BE2C (cell line): ENCODE results near the gene KCNG3.

Source experiments
- DNase-seq: peaks from one replicate; pipeline ENCODE4 v3.0.0-alpha.2; 2020
- H3K27me3 ChIP-seq: fragments of 250-450 bp; sonication (Bioruptor Pico); 2 replicates; pipeline ENCODE4 v1.5.1; 2020; ENCODE audit warnings: mild to moderate bottlenecking
- H3K36me3 ChIP-seq: fragments of 250-450 bp; sonication (Bioruptor Pico); 2 replicates; pipeline ENCODE4 v1.5.1; 2020; ENCODE audit warnings: mild to moderate bottlenecking
- H3K4me1 ChIP-seq: fragments of 250-450 bp; sonication (Bioruptor Pico); 2 replicates; pipeline ENCODE4 v1.5.1; 2020
- H3K4me3 ChIP-seq: 2 replicates; pipeline ENCODE4 v1.5.1; 2011; ENCODE audit warnings: low read depth, low read length
- H3K9me3 ChIP-seq: fragments of 250-450 bp; sonication (Bioruptor Pico); 2 replicates; pipeline ENCODE4 v1.5.1; 2020
- TF ChIP-seq, protein P1 (sequence below): IDR thresholded peaks from 2 replicates; pipeline ENCODE4 v1.5.1; 2012; ENCODE audit warnings: mild to moderate bottlenecking, low read depth, low read length

KCNG3 gene

GRCh38 chr2:42430188-42430587, 63.6 kb downstream of the KCNG3 start:
- H3K4me3 ChIP-seq: no peak overlapping the region

GRCh38 chr2:42429352-42429751, 64.4 kb downstream of the KCNG3 start:
- Histone ChIP-seq H3K36me3 (no peaks in the 10 kb centered on the region), H3K9me3 (no peaks in the 10 kb centered on the region), H3K4me3 (no peak overlapping the region), H3K27me3 (no peaks in the 10 kb centered on the region), H3K4me1 (no peaks in the 10 kb centered on the region)
- TF ChIP-seq, protein P1, sequence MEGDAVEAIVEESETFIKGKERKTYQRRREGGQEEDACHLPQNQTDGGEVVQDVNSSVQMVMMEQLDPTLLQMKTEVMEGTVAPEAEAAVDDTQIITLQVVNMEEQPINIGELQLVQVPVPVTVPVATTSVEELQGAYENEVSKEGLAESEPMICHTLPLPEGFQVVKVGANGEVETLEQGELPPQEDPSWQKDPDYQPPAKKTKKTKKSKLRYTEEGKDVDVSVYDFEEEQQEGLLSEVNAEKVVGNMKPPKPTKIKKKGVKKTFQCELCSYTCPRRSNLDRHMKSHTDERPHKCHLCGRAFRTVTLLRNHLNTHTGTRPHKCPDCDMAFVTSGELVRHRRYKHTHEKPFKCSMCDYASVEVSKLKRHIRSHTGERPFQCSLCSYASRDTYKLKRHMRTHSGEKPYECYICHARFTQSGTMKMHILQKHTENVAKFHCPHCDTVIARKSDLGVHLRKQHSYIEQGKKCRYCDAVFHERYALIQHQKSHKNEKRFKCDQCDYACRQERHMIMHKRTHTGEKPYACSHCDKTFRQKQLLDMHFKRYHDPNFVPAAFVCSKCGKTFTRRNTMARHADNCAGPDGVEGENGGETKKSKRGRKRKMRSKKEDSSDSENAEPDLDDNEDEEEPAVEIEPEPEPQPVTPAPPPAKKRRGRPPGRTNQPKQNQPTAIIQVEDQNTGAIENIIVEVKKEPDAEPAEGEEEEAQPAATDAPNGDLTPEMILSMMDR: no peak
- DNase-seq: no peak

More at GRCh38 chr2:42430188-42430587, 63.6 kb downstream of the KCNG3 start:
- TF ChIP-seq, protein P1: no peak
- no peaks in the 10 kb centered on the region for H3K36me3 ChIP-seq
- H3K9me3 ChIP-seq: no peaks in the 10 kb centered on the region
- no peaks in the 10 kb centered on the region for H3K27me3 ChIP-seq
- DNase-seq: no peak
- H3K4me1 ChIP-seq: no peaks in the 10 kb centered on the region

GRCh38 chr2:42425697-42426096, 68.1 kb downstream of the KCNG3 start:
- Histone ChIP-seq H3K4me3 (no peak overlapping the region), H3K27me3 (no peaks in the 10 kb centered on the region), H3K9me3 (no peaks in the 10 kb centered on the region), H3K4me1 (no peaks in the 10 kb centered on the region; the same call in 1 of the 2 replicates), H3K36me3 (no peaks in the 10 kb centered on the region)
- DNase-seq: no peak
- TF ChIP-seq, protein P1: no peak

- DNase-seq: no peak
Measured at GRCh38 chr2:42424033-42424432, 69.7 kb downstream of the KCNG3 start.

GRCh38 chr2:42421601-42422239, 72.1 kb downstream of the KCNG3 start:
- no peak overlapping the region for H3K4me3 ChIP-seq
- DNase-seq: no peak
- no peaks in the 10 kb centered on the region for H3K36me3 ChIP-seq
- no peaks in the 10 kb centered on the region; the same call in 1 of the 2 replicates for H3K4me1 ChIP-seq
- no peaks in the 10 kb centered on the region for H3K27me3 ChIP-seq
- TF ChIP-seq, protein P1: no peak
- H3K9me3 ChIP-seq: no peaks in the 10 kb centered on the region

More at GRCh38 chr2:42424033-42424432, 69.7 kb downstream of the KCNG3 start:
- H3K4me1 ChIP-seq: no peaks in the 10 kb centered on the region; the same call in 1 of the 2 replicates
- no peaks in the 10 kb centered on the region for H3K36me3 ChIP-seq
- TF ChIP-seq, protein P1: no peak
- no peaks in the 10 kb centered on the region for H3K27me3 ChIP-seq
- H3K9me3 ChIP-seq: no peaks in the 10 kb centered on the region
- no peak overlapping the region for H3K4me3 ChIP-seq

DNA sequence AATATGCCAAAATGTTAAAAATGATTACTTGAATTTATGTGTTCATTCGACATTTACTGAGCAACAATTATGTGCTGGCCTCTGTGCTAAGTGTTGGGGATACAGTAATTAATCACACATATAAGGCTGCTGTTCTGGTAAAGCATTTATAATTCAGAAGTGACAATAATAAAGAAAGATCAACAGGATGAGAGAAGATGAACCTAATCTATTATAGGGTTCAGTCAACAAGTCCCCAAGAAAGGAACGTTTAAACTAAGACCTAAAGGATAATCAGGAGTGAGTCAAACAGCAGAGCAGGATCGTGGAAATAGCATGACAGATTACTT, 72.7 kb downstream of the KCNG3 start:
- no peaks in the 10 kb centered on the region for H3K36me3 ChIP-seq
- no peaks in the 10 kb centered on the region; the same call in 1 of the 2 replicates for H3K4me1 ChIP-seq
- TF ChIP-seq, protein P1: no peak
- H3K27me3 ChIP-seq: no peaks in the 10 kb centered on the region
- no peak for DNase-seq
- no peak overlapping the region for H3K4me3 ChIP-seq
- H3K9me3 ChIP-seq: no peaks in the 10 kb centered on the region
